ENCODE measurements around the gene CARD10. TPM values are rescaled to one million over a fixed set of nuclear protein-coding genes. Genes with fewer than 3 reads are reported as not detected.

The CARD10 gene
- total and polyA plus RNA-seq, 2 of the 13 experiments (the other 11 are each of a cell fraction or from before 2014, with no cell fraction given) = 35.2 to 55.8 TPM

GRCh38 chr22:37563153-37564081 is 44.2 kb upstream of the CARD10 start (continued):
- TF ChIP-seq ZNF850 (CRISPR knock-in tag; conservative IDR thresholded peaks at IDR 0.05) = no peak
- peak; percentile 80 for TF ChIP-seq MED1 (CRISPR knock-in tag; IDR thresholded peaks at IDR 0.05)
- no peak for TF ChIP-seq GMEB2 (CRISPR knock-in tag; IDR thresholded peaks at IDR 0.05; ENCODE audit: low read depth)
- no peak for TF ChIP-seq ZNF616 (CRISPR knock-in tag; IDR thresholded peaks at IDR 0.05; ENCODE audit: low read depth)
- no peak for TF ChIP-seq ZSCAN30 (CRISPR knock-in tag; IDR thresholded peaks at IDR 0.05)
- TF ChIP-seq MEIS2 (CRISPR knock-in tag; IDR thresholded peaks at IDR 0.05) = 0 out of 2 replicates have a peak, but pooled peaks have one; percentile 33
- TF ChIP-seq ZBTB44 (CRISPR knock-in tag; IDR thresholded peaks at IDR 0.05) = no peak
- peak; percentile 23; the same call in 1 of the 2 replicates for TF ChIP-seq ZFY (CRISPR knock-in tag; IDR thresholded peaks at IDR 0.05)
- TF ChIP-seq SYNCRIP (IDR thresholded peaks at IDR 0.05; ENCODE audit: insufficient read depth, low read depth, low read length) = no peak
- no peak for TF ChIP-seq ZNF484 (CRISPR knock-in tag; IDR thresholded peaks at IDR 0.05; ENCODE audit: borderline replicate concordance, low read depth)
- 0 out of 2 replicates have a peak, but pooled peaks have one; percentile 27 for TF ChIP-seq UBTF (CRISPR knock-in tag; IDR thresholded peaks at IDR 0.05)
- no peak; the same call in 1 of the 2 replicates for TF ChIP-seq SIX4 (CRISPR knock-in tag; IDR thresholded peaks at IDR 0.05)
- TF ChIP-seq ZNF20 (CRISPR knock-in tag; IDR thresholded peaks at IDR 0.05) = no peak
- no peak for TF ChIP-seq ZNF230 (CRISPR knock-in tag; IDR thresholded peaks at IDR 0.05)
- TF ChIP-seq EHMT2 (IDR thresholded peaks at IDR 0.05; ENCODE audit: borderline replicate concordance, low read depth, low read length) = no peak
- TF ChIP-seq FOXA3 (CRISPR knock-in tag; IDR thresholded peaks at IDR 0.05) = peak; percentile 4; the same call in 1 of the 2 replicates
- TF ChIP-seq TFAP4 (IDR thresholded peaks at IDR 0.05; ENCODE audit: borderline replicate concordance, low read depth) = peak; percentile 84
- no peak for TF ChIP-seq KMT2B (CRISPR knock-in tag; IDR thresholded peaks at IDR 0.05)
- peak; percentile 95 for TF ChIP-seq FOSL2 (CRISPR knock-in tag; IDR thresholded peaks at IDR 0.05)
- TF ChIP-seq SUZ12 (IDR thresholded peaks at IDR 0.05; ENCODE audit: low read depth, low read length) = no peak
- TF ChIP-seq ATF2 (CRISPR knock-in tag; IDR thresholded peaks at IDR 0.05) = peak; percentile 89; the same call in 1 of the 2 replicates

Data from HepG2 (cell line).